LNCaP clone FGC (cell line): ENCODE measurements around the gene RPN2.

Experiments used
- DNase-seq: peaks from one replicate; pipeline ENCODE4 v3.0.0-alpha.2; 2011; ENCODE audit warnings: low read depth
- H3K4me3 ChIP-seq: 2 replicates; pipeline ENCODE4 v1.5.1; 2011; ENCODE audit warnings: mild to moderate bottlenecking, low read depth, low read length, control low read depth
- CTCF ChIP-seq: IDR thresholded peaks from 2 replicates; pipeline ENCODE4 v1.5.1; 2012; ENCODE audit warnings: mild to moderate bottlenecking; ENCODE audit not compliant: control insufficient read depth, insufficient read depth; ENCODE audit errors: extremely low read depth

The RPN2 gene

GRCh38 chr20:37238426-37238825, 59.3 kb downstream of the RPN2 start:
- DNase-seq = no peak
- TF ChIP-seq CTCF = no peak
- H3K4me3 ChIP-seq = no peak overlapping the region

DNA sequence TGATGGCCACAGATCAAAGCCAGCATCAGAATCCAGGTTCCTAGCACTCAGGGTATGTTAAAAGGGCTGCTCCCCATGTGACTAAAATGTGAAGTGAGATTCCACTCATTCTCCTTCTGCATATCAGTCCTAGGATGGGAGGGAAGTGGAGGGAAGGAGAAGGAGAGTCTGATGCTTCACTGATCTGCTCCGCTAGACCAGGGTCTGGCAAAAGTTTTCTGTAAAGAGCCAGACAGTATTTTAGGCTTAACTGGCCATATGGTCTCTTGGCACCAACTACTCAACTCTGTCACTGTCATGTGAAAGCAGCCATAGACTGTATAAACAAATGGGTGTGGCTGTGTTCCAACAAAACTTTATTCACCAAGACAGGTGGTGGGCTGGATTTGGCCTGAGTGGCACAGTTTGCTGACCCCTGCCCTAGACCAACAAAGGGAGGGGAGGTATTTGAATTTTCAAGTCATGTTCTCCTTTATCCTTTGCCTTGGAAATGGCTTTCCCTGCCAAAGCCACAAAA, 59.9 kb downstream of the RPN2 start:
- no peak for DNase-seq
- TF ChIP-seq CTCF = no peak

DNA sequence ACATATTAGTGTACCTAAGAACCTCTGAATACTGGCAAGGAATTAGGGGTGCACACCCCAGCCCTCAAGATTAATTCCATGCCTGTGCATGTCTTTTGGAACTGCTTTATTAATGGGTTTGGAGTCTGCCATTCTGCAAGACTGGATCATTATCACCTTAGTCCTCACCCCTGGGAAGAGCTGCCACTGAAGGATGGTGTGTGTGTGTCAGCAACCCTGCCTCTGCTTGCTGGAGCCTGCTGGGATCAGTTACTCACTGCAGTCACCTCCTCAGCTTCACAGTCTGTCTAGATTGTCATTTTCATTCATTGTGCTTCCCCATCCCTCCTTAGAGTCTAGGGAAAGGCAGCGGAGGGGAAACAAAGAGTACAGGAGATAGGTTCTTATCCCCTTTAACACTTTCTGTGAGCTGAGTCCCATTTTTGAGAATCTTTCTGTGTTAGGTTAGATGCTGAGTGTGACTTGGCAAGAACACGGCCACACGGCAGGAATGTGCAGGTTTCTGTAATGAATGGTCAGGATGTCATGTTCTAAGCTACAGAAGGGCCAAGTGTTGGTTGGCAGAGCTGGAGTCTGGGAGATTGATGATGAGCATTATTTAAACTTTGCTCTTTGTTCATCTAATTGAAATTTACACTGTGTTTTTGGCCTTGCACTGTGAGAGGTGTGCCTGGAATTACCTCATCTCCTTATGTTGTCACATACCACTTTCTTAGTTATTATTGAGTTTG, 61.4 kb downstream of the RPN2 start:
- no peak overlapping the region for H3K4me3 ChIP-seq
- DNase-seq = no peak
- TF ChIP-seq CTCF = no peak

More for the DNA sequence above, 59.9 kb downstream of the RPN2 start:
- no peak overlapping the region for H3K4me3 ChIP-seq

- TF ChIP-seq CTCF = no peak
Measured at GRCh38 chr20:37242503-37242902, 63.4 kb downstream of the RPN2 start.

GRCh38 chr20:37243076-37243936, 64.2 kb downstream of the RPN2 start:
- no peak overlapping the region for H3K4me3 ChIP-seq
- DNase-seq = no peak
- TF ChIP-seq CTCF = no peak

More at GRCh38 chr20:37242503-37242902, 63.4 kb downstream of the RPN2 start:
- no peak overlapping the region for H3K4me3 ChIP-seq
- DNase-seq = no peak

- H3K4me3 ChIP-seq = no peak overlapping the region
- no peak for DNase-seq
- no peak for TF ChIP-seq CTCF
Measured at GRCh38 chr20:37243937-37244571, 64.9 kb downstream of the RPN2 start.
